Measurements from ENCODE around the gene NSUN3.
"Not testable (repeated sequence)": the region's sequence is repeated elsewhere in the genome, so short reads cannot be mapped to it uniquely, and the experiment has no call there.

The NSUN3 gene

GRCh38 chr3:94069194-94069813, 6.4 kb downstream of the NSUN3 start:
- no peak for DNase-seq

GRCh38 chr3:94070341-94070911, 7.6 kb downstream of the NSUN3 start:
- DNase-seq, result no peak

- DNase-seq, result no peak
These were observed 8.9 kb downstream of the NSUN3 start for GRCh38 chr3:94071713-94072284.

- DNase-seq, result no peak
These were observed 13.2 kb downstream of the NSUN3 start for GRCh38 chr3:94076055-94076454.

GRCh38 chr3:94080552-94080951, 17.7 kb downstream of the NSUN3 start:
- DNase-seq, result not testable (repeated sequence)

- no peak for DNase-seq
These were observed 19.0 kb downstream of the NSUN3 start for GRCh38 chr3:94081884-94082283.

- no peak for DNase-seq
These were observed 19.6 kb downstream of the NSUN3 start for GRCh38 chr3:94082391-94082937.

- DNase-seq, result no peak
These were observed 20.4 kb downstream of the NSUN3 start for GRCh38 chr3:94083261-94083660.

GRCh38 chr3:94089126-94089525, 26.3 kb downstream of the NSUN3 start:
- DNase-seq, result no peak

- no peak for DNase-seq
These were observed 29.2 kb downstream of the NSUN3 start for GRCh38 chr3:94092086-94092485.

GRCh38 chr3:94093151-94093550, 30.3 kb downstream of the NSUN3 start:
- no peak for DNase-seq

GRCh38 chr3:94095111-94095510, 32.2 kb downstream of the NSUN3 start:
- DNase-seq, result no peak

GRCh38 chr3:94098452-94098851, 35.6 kb downstream of the NSUN3 start:
- no peak for DNase-seq

GRCh38 chr3:94099311-94099710, 36.5 kb downstream of the NSUN3 start:
- no peak for DNase-seq

- DNase-seq, result no peak
These were observed 39.0 kb downstream of the NSUN3 start for GRCh38 chr3:94101860-94102259.

- no peak for DNase-seq
These were observed 43.4 kb downstream of the NSUN3 start for GRCh38 chr3:94106268-94106667.

- DNase-seq, result not testable (repeated sequence)
These were observed 47.4 kb downstream of the NSUN3 start for GRCh38 chr3:94110232-94110631.

- DNase-seq, result no peak
These were observed 48.0 kb downstream of the NSUN3 start for GRCh38 chr3:94110854-94111253.

GRCh38 chr3:94114666-94115065, 51.8 kb downstream of the NSUN3 start:
- DNase-seq, result no peak

- no peak for DNase-seq
These were observed 52.6 kb downstream of the NSUN3 start for GRCh38 chr3:94115482-94115881.

GRCh38 chr3:94117729-94118128, 54.9 kb downstream of the NSUN3 start:
- DNase-seq, result no peak

- no peak for DNase-seq
These were observed 55.5 kb downstream of the NSUN3 start for GRCh38 chr3:94118390-94118789.

GRCh38 chr3:94121161-94121560, 58.3 kb downstream of the NSUN3 start:
- no peak for DNase-seq

- no peak for DNase-seq
These were observed 64.3 kb downstream of the NSUN3 start for GRCh38 chr3:94127115-94127514.

- DNase-seq, result no peak
These were observed 67.8 kb downstream of the NSUN3 start for GRCh38 chr3:94130690-94131089.

Measured in NCI-H2029 treated with DMSO at 0.1 percent for 48 hours (cell line).